Caco-2 (cell line): ENCODE data around the gene GRK3. TPM values are rescaled to one million over a fixed set of nuclear protein-coding genes. Genes with fewer than 3 reads are reported as not detected.

Experiments
- BruUV-seq: library from RNA; stranded (reverse); fragments of 400-500 nt; replicated peaks from 2 replicates; lab custom pipeline; 2021; lab: Mats Ljungman, UMichigan
- CTCF ChIA-PET: fragments of 300-600 bp; sonication (Branson Sonifier 250); formaldehyde crosslinking; loops from one replicate; lab custom pipeline; 2022; ENCODE audit warnings: antibody characterized with exemption; lab: Charles Lee
- POLR2A ChIA-PET: fragments of 300-600 bp; sonication (Branson Sonifier 250); formaldehyde crosslinking; loops from one replicate; lab custom pipeline; 2022; ENCODE audit warnings: antibody characterized with exemption; lab: Charles Lee
- DNase-seq, 2 experiments: peaks; one replicate each; pipeline versions ENCODE4 v3.0.0 to v3.0.0-alpha.2; 2020 to 2022
- H3K27me3 ChIP-seq: replicated peaks from 2 replicates; pipeline ENCODE4 v1.6.0; 2011; ENCODE audit warnings: low read length; ENCODE audit not compliant: control insufficient read depth, insufficient read depth
- H3K36me3 ChIP-seq: 2 replicates; pipeline ENCODE4 v1.5.1; 2011; ENCODE audit warnings: low read length; ENCODE audit not compliant: control insufficient read depth, insufficient read depth
- H3K4me1 ChIP-seq: fragments of 250-450 bp; sonication (Bioruptor Pico); 2 replicates; pipeline ENCODE4 v1.5.1; 2020; ENCODE audit warnings: mild to moderate bottlenecking
- H3K4me3 ChIP-seq: 2 replicates; pipeline ENCODE4 v1.5.1; 2011; ENCODE audit warnings: low read depth, mild to moderate bottlenecking, control low read depth, low read length
- H3K9me3 ChIP-seq: fragments of 250-450 bp; sonication (Bioruptor Pico); 2 replicates; pipeline ENCODE4 v1.5.1; 2020; ENCODE audit warnings: mild to moderate bottlenecking, moderate library complexity
- H3K27ac Mint-ChIP-seq: one replicate; pipeline ENCODE4 v1.8.0; 2022; ENCODE audit warnings: mixed read lengths; ENCODE audit not compliant: unreplicated experiment
- H3K27me3 Mint-ChIP-seq: one replicate; pipeline ENCODE4 v1.8.0; 2022; ENCODE audit warnings: mixed read lengths; ENCODE audit not compliant: insufficient read depth, unreplicated experiment
- H3K36me3 Mint-ChIP-seq: one replicate; pipeline ENCODE4 v1.8.0; 2022; ENCODE audit warnings: mild to moderate bottlenecking, mixed read lengths; ENCODE audit not compliant: insufficient read depth, unreplicated experiment
- H3K4me1 Mint-ChIP-seq: one replicate; pipeline ENCODE4 v1.8.0; 2022; ENCODE audit warnings: low read depth, mixed read lengths; ENCODE audit not compliant: unreplicated experiment
- H3K4me3 Mint-ChIP-seq: one replicate; pipeline ENCODE4 v1.8.0; 2022; ENCODE audit warnings: mild to moderate bottlenecking, moderate library complexity, mixed read lengths; ENCODE audit not compliant: unreplicated experiment
- H3K9me3 Mint-ChIP-seq: one replicate; pipeline ENCODE4 v1.8.0; 2022; ENCODE audit warnings: mixed read lengths; ENCODE audit not compliant: unreplicated experiment
- CTCF ChIP-seq, 2 experiments: fragments of 200-600 bp in 1 of 2; IDR thresholded peaks; 1 replicate in 1 of 2; 2 replicates in 1 of 2; pipeline versions ENCODE4 v1.5.1 to v1.8.0; 2011 to 2022; ENCODE audit warnings: antibody characterized with exemption in 1 of 2, control low read depth in 1 of 2, inconsistent platforms in 1 of 2, low read depth in 1 of 2, low read length in 1 of 2, mild to moderate bottlenecking in 1 of 2, moderate library complexity in 1 of 2; ENCODE audit not compliant: insufficient read depth in 1 of 2, severe bottlenecking in 1 of 2, unreplicated experiment in 1 of 2
- intact Hi-C: fragments of 100-400 bp; cut with micrococcal nuclease; formaldehyde crosslinking; loops from one replicate; pipeline ENCODE4 v1.10.0; 2022; ENCODE audit not compliant: unreplicated experiment
- total RNA-seq: library from RNA; stranded (reverse); gene quantifications from 2 replicates; pipeline ENCODE4 v1.2.3, GENCODE V29; 2022

Gene GRK3
- total RNA-seq, 1 experiment from 2014 or later = 9.7 TPM

- H3K9me3 Mint-ChIP-seq = no peaks in the 10 kb centered on the region
- Histone ChIP-seq H3K4me3 (no peak overlapping the region), H3K9me3 (no peaks in the 10 kb centered on the region), H3K27me3 (no peaks in the 10 kb centered on the region), H3K36me3 (no peaks in the 10 kb centered on the region), H3K4me1 (no peaks in the 10 kb centered on the region)
- no TSS peak for BruUV-seq
- CTCF ChIA-PET = no interaction called here
- TF ChIP-seq CTCF (IDR thresholded peaks at IDR 0.05; ENCODE audit: insufficient read depth in 1 of 2, low read depth in 1 of 2, low read length in 1 of 2, severe bottlenecking in 1 of 2, unreplicated experiment in 1 of 2) = no peak
- no peaks in the 10 kb centered on the region for H3K27me3 Mint-ChIP-seq
- no peak for DNase-seq
- POLR2A ChIA-PET = no interaction called here
- no peak overlapping the region for H3K27ac Mint-ChIP-seq
- no peaks in the 10 kb centered on the region for H3K4me1 Mint-ChIP-seq
- H3K36me3 Mint-ChIP-seq = peaks cover 6% of the 10 kb centered on the region
- no peak overlapping the region for H3K4me3 Mint-ChIP-seq
- intact Hi-C loops = no loop called here
Observed at GRCh38 chr22:25697181-25697664, 132.7 kb downstream of the GRK3 start.

- Mint-ChIP-seq H3K9me3 (no peaks in the 10 kb centered on the region), H3K4me3 (no peak overlapping the region), H3K27ac (no peak overlapping the region), H3K4me1 (no peaks in the 10 kb centered on the region), H3K36me3 (peaks cover 6% of the 10 kb centered on the region), H3K27me3 (no peaks in the 10 kb centered on the region)
- Histone ChIP-seq H3K27me3 (no peaks in the 10 kb centered on the region), H3K36me3 (no peaks in the 10 kb centered on the region), H3K9me3 (no peaks in the 10 kb centered on the region), H3K4me1 (no peaks in the 10 kb centered on the region), H3K4me3 (no peak overlapping the region)
- ChIA-PET POLR2A (no interaction called here), CTCF (no interaction called here)
- no TSS peak for BruUV-seq
- intact Hi-C loops = no loop called here
- TF ChIP-seq CTCF (IDR thresholded peaks at IDR 0.05; ENCODE audit: insufficient read depth in 1 of 2, low read depth in 1 of 2, low read length in 1 of 2, severe bottlenecking in 1 of 2, unreplicated experiment in 1 of 2) = no peak
- DNase-seq = no peak
Observed at GRCh38 chr22:25697978-25698377, 133.5 kb downstream of the GRK3 start.

GRCh38 chr22:25698461-25698860 lies 134.0 kb downstream of the GRK3 start:
- no peak overlapping the region for H3K4me3 Mint-ChIP-seq
- CTCF ChIA-PET = no interaction called here
- no peaks in the 10 kb centered on the region for H3K27me3 ChIP-seq
- no peak for DNase-seq
- POLR2A ChIA-PET = no interaction called here
- H3K27ac Mint-ChIP-seq = no peak overlapping the region
- peaks cover 6% of the 10 kb centered on the region for H3K36me3 Mint-ChIP-seq
- TF ChIP-seq CTCF (IDR thresholded peaks at IDR 0.05; ENCODE audit: insufficient read depth in 1 of 2, low read depth in 1 of 2, low read length in 1 of 2, severe bottlenecking in 1 of 2, unreplicated experiment in 1 of 2) = no peak
- no peaks in the 10 kb centered on the region for H3K4me1 ChIP-seq
- no peaks in the 10 kb centered on the region for H3K36me3 ChIP-seq
- H3K9me3 ChIP-seq = no peaks in the 10 kb centered on the region
- intact Hi-C loops = no loop called here
- H3K9me3 Mint-ChIP-seq = no peaks in the 10 kb centered on the region
- no peaks in the 10 kb centered on the region for H3K27me3 Mint-ChIP-seq
- H3K4me3 ChIP-seq = no peak overlapping the region
- no peaks in the 10 kb centered on the region for H3K4me1 Mint-ChIP-seq
- no TSS peak for BruUV-seq
